Measurements from ENCODE around the gene SLC7A9. TPM values are rescaled to one million over a fixed set of nuclear protein-coding genes. Genes with fewer than 3 reads are reported as not detected.

Gene SLC7A9
- not detected in 2 replicates for total RNA-seq

DNA sequence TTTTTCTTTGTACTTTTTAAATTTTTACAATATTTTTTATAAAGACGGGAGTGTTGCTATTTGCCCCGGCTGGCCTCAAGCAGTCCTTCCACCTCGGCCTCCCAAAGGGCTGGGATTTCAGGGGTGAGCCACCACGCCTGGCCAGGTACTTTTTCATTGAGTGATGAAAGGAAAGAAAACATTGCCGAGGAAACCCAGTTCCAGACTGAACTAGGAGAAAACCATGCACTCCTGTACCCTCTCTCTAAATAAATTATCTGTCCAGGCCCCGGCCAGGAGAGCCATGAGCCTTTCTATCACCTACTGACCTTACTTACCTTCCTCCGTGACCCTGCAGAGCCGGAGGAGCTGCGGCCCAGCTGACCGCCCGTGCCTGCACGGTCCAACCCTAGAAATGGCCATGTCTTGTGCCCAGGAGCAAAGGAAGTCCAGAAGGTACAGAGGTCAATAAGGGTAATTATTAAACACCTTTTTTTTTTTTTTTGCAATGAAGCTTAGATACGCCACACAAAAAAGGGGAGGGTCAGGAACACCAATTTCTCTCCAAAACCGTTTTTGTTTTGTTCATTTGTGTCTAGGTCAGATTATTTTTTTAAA is at the start of gene SLC7A9:
TSS of gene SLC7A9 (minus strand) at position 399 of the 597 bp plus-strand sequence. CDS start 1,233 bp downstream, outside the sequence.

Other genes starting within 250 kb of the SLC7A9 start
- gene ANKRD27, start 194.6 kb downstream of the SLC7A9 start, total RNA-seq: 16.0 and 20.7 TPM in 2 replicates
- gene RGS9BP, start 193.9 kb downstream of the SLC7A9 start, total RNA-seq: 0.16 TPM in 1 of 2 replicates, not detected in the other
- 12.3 and 14.9 TPM in 2 replicates for gene NUDT19, start 177.9 kb downstream of the SLC7A9 start, total RNA-seq
- 0.26 TPM in 1 of 2 replicates, not detected in the other for gene TDRD12, start 150.0 kb downstream of the SLC7A9 start, total RNA-seq
- 13.9 and 16.2 TPM in 2 replicates for gene CEP89, start 102.2 kb upstream of the SLC7A9 start, total RNA-seq
- gene FAAP24, start 102.5 kb upstream of the SLC7A9 start, total RNA-seq: 0.64 and 3.0 TPM in 2 replicates
- gene RHPN2, start 195.1 kb upstream of the SLC7A9 start, total RNA-seq: 3.8 and 4.4 TPM in 2 replicates
- 2.5 and 6.1 TPM in 2 replicates for gene GPATCH1, start 211.4 kb upstream of the SLC7A9 start, total RNA-seq

All from epithelial cell of alveolus of lung (primary cell).